ENCODE measurements around the gene DENND2A. TPM values are rescaled to one million over a fixed set of nuclear protein-coding genes. Genes with fewer than 3 reads are reported as not detected.

DENND2A gene
- total RNA-seq, 1 experiment from 2014 or later = 7.3 TPM

DNA sequence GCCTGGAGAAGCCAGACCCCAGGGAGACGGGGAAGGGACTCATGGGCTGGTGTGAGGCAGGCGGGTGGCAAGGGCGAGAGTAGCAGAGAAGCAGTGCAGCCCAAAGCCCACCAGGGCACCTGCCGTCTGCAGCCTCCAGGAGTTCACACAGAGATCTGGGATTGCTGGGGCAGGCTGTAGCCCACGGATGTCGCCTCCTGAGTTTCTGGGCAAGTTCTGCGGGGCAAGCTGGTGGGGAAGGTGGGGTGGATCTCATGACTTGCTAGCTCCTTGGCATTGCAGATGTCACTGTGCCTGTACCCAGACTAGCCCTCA is 38.2 kb upstream of the DENND2A start:
- H3K18ac ChIP-seq (ENCODE audit: insufficient read length, low read depth, low read length) = no peak overlapping the region
- no peak overlapping the region for H4K8ac ChIP-seq (replicated peaks; ENCODE audit: insufficient read length, low read depth, low read length)
- no peaks in the 10 kb centered on the region for H3K79me2 ChIP-seq (ENCODE audit: insufficient read depth, low read length)
- no peak overlapping the region for H2BK120ac ChIP-seq (ENCODE audit: low read depth, low read length, poor library complexity, severe bottlenecking)
- Mint-ChIP-seq H3K9me3 (no peaks in the 10 kb centered on the region), H3K27me3 (ENCODE audit: low read depth) (peaks cover 3% of the 10 kb centered on the region; the same call in 1 of the 2 replicates), H3K4me3 (no peak overlapping the region), H3K27ac (no peak overlapping the region), H3K4me1 (peaks cover 7 to 8% of the 10 kb centered on the region in 2 experiments), H3K36me3 (ENCODE audit: insufficient read depth in 1 of 3, low read depth in 3 of 3) (peaks cover 1 to 27% (median 10%) of the 10 kb centered on the region in 3 experiments; a peak in 6 of 7 replicates)
- no peak overlapping the region for H4K91ac ChIP-seq (ENCODE audit: insufficient read length, low read depth, low read length)
- H3K4me2 ChIP-seq (ENCODE audit: insufficient read depth, insufficient read length, low read length) = no peak overlapping the region
- H3K9me3 ChIP-seq (ENCODE audit: control insufficient read depth, low read depth, low read length) = no peaks in the 10 kb centered on the region
- H3K27ac ChIP-seq (ENCODE audit: insufficient read length, low read depth, low read length) = no peak overlapping the region
- H2BK20ac ChIP-seq (ENCODE audit: low read depth, low read length, poor library complexity, severe bottlenecking) = no peak overlapping the region
- H3K23me2 ChIP-seq (ENCODE audit: insufficient read length, low read depth, low read length, poor library complexity, severe bottlenecking) = no peaks in the 10 kb centered on the region
- no peak overlapping the region for H3K23ac ChIP-seq (ENCODE audit: insufficient read length, low read depth, low read length)
- H4K5ac ChIP-seq (ENCODE audit: insufficient read length, low read depth, low read length) = no peak overlapping the region
- no peak overlapping the region for H2AFZ ChIP-seq (ENCODE audit: low read length)
- no CpG with 5 or more reads among the region's 7 CpGs for WGBS (ENCODE audit: extremely low coverage, insufficient read length, low lambda C conversion rate)
- H4K20me1 ChIP-seq (ENCODE audit: control insufficient read depth, insufficient read depth, insufficient read length) = no peaks in the 10 kb centered on the region
- H3K27me3 ChIP-seq (ENCODE audit: insufficient read depth, low read length) = no peaks in the 10 kb centered on the region; the same call in 1 of the 2 replicates
- H3K14ac ChIP-seq (ENCODE audit: insufficient read depth, low read length) = no peak overlapping the region
- H3K4ac ChIP-seq (ENCODE audit: low read depth, low read length) = no peak overlapping the region
- H3K9ac ChIP-seq (ENCODE audit: extremely low read depth, insufficient read length, low read length) = no peak overlapping the region
- no peak overlapping the region for H2BK15ac ChIP-seq (ENCODE audit: low read depth, low read length)
- H3T11ph ChIP-seq (ENCODE audit: low read length) = no peak overlapping the region
- no peak overlapping the region for H2BK12ac ChIP-seq (ENCODE audit: insufficient read length, low read depth, low read length)
- no peak for DNase-seq
- TF ChIP-seq, protein P1, sequence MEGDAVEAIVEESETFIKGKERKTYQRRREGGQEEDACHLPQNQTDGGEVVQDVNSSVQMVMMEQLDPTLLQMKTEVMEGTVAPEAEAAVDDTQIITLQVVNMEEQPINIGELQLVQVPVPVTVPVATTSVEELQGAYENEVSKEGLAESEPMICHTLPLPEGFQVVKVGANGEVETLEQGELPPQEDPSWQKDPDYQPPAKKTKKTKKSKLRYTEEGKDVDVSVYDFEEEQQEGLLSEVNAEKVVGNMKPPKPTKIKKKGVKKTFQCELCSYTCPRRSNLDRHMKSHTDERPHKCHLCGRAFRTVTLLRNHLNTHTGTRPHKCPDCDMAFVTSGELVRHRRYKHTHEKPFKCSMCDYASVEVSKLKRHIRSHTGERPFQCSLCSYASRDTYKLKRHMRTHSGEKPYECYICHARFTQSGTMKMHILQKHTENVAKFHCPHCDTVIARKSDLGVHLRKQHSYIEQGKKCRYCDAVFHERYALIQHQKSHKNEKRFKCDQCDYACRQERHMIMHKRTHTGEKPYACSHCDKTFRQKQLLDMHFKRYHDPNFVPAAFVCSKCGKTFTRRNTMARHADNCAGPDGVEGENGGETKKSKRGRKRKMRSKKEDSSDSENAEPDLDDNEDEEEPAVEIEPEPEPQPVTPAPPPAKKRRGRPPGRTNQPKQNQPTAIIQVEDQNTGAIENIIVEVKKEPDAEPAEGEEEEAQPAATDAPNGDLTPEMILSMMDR (conservative IDR thresholded peaks at IDR 0.05) = no peak
- no peaks in the 10 kb centered on the region for H3K79me1 ChIP-seq (ENCODE audit: insufficient read depth, low read depth, low read length, poor library complexity, severe bottlenecking)
- no peaks in the 10 kb centered on the region for H3K4me1 ChIP-seq (ENCODE audit: insufficient read depth, low read length)
- H2AK5ac ChIP-seq (ENCODE audit: insufficient read length, low read length) = no peak overlapping the region
- no peak overlapping the region for H2BK5ac ChIP-seq (ENCODE audit: insufficient read length, low read length)
- no peak overlapping the region for H3K56ac ChIP-seq (ENCODE audit: insufficient read length, low read depth, low read length)
